Activated T-helper 17 cell treated with anti-CD3 and anti-CD28 coated beads, Interleukin-2, amount 50 U/mL, for 72 hours (primary cell): ENCODE data around the gene TOP2A. TPM values are rescaled to one million over a fixed set of nuclear protein-coding genes. Genes with fewer than 3 reads are reported as not detected.
"Not testable (repeated sequence)": the region's sequence is repeated elsewhere in the genome, so short reads cannot be mapped to it uniquely, and the experiment has no call there.

Experiments
- ATAC-seq: fragments of 150-1000 bp; cut with Tn5 transposase; replicated peaks from 2 replicates; pipeline ENCODE4 v1.10.0; 2021; ENCODE audit warnings: mild to moderate bottlenecking, moderate library complexity
- H3K27ac Mint-ChIP-seq: one replicate; pipeline ENCODE4 v1.8.0; 2022; ENCODE audit warnings: mixed read lengths
- H3K27me3 Mint-ChIP-seq: one replicate; pipeline ENCODE4 v1.8.0; 2022; ENCODE audit warnings: mixed read lengths
- H3K36me3 Mint-ChIP-seq: one replicate; pipeline ENCODE4 v1.8.0; 2022; ENCODE audit warnings: low read depth, mild to moderate bottlenecking, mixed read lengths
- H3K4me1 Mint-ChIP-seq: one replicate; pipeline ENCODE4 v1.8.0; 2022; ENCODE audit warnings: mixed read lengths
- H3K4me3 Mint-ChIP-seq: one replicate; pipeline ENCODE4 v1.8.0; 2022; ENCODE audit warnings: mild to moderate bottlenecking, mixed read lengths
- H3K9me3 Mint-ChIP-seq: one replicate; pipeline ENCODE4 v1.8.0; 2022; ENCODE audit warnings: mixed read lengths
- total RNA-seq, 2 donors: library from RNA; stranded (reverse); gene quantifications; one replicate each; pipeline ENCODE4 v1.2.3, GENCODE V29; 2022

Gene TOP2A
- total RNA-seq, 2 donors from 2014 or later: 230 to 257 TPM

GRCh38 chr17:40402668-40403067 lies 15.0 kb downstream of the TOP2A start:
- ATAC-seq: no peak
- Mint-ChIP-seq H3K4me1 (peaks cover 5% of the 10 kb centered on the region), H3K27me3 (no peaks in the 10 kb centered on the region), H3K36me3 (peaks cover 100% of the 10 kb centered on the region), H3K4me3 (peak overlapping the region; percentile 17), H3K9me3 (no peaks in the 10 kb centered on the region), H3K27ac (no peak overlapping the region)

DNA sequence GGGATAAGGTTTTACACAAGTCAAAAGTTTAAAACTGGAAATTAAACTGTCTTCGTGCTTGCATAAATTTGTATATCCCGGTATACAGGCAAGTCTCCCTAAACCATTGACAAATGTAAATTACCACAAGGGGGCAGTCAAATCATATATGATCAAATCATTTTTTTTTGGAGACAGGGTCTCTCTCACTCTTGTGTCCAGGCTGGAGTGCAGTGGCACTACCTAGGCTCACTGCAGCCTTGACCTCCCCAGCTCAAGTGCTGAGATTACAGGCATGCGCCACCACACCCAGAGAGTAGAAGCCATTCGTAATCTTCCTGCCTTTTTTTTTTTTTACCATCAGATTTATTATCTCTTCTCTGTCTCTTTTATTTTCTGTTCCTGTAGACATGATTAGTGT lies 18.5 kb downstream of the TOP2A start:
- Mint-ChIP-seq H3K36me3 (peaks cover 100% of the 10 kb centered on the region), H3K4me1 (peaks cover 5% of the 10 kb centered on the region), H3K4me3 (no peak overlapping the region), H3K9me3 (no peaks in the 10 kb centered on the region), H3K27me3 (no peaks in the 10 kb centered on the region), H3K27ac (no peak overlapping the region)
- ATAC-seq: peak; percentile 52

DNA sequence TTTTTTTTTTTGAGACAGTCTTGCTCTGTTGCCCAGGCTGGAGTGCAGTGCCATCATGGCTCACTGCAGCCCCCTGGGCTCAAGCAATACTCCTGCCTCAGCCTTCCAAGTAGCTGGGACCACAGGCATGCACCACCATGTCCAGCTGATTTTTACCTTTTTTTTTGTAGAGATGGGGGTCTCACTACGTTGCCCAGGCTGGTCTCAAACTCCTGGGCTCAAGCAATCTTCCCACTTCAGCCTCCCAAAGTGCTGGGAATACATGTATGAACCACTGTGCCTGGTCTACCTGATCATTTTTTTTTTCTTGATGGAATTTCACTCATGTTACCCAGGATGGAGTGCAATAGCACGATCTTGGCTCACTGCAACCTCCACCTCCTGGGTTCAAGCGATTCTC lies 31.1 kb downstream of the TOP2A start:
- ATAC-seq, H3K27ac Mint-ChIP-seq, H3K4me3 Mint-ChIP-seq, H3K4me1 Mint-ChIP-seq, H3K27me3 Mint-ChIP-seq, H3K9me3 Mint-ChIP-seq: not testable (repeated sequence)
- H3K36me3 Mint-ChIP-seq: peaks cover 36% of the 10 kb centered on the region

- Mint-ChIP-seq H3K4me3 (no peak overlapping the region), H3K27me3 (no peaks in the 10 kb centered on the region), H3K27ac (no peak overlapping the region), H3K36me3 (no peaks in the 10 kb centered on the region), H3K4me1 (no peaks in the 10 kb centered on the region), H3K9me3 (no peaks in the 10 kb centered on the region)
- no peak for ATAC-seq
Measured at GRCh38 chr17:40382251-40382650, 35.4 kb downstream of the TOP2A start.

DNA sequence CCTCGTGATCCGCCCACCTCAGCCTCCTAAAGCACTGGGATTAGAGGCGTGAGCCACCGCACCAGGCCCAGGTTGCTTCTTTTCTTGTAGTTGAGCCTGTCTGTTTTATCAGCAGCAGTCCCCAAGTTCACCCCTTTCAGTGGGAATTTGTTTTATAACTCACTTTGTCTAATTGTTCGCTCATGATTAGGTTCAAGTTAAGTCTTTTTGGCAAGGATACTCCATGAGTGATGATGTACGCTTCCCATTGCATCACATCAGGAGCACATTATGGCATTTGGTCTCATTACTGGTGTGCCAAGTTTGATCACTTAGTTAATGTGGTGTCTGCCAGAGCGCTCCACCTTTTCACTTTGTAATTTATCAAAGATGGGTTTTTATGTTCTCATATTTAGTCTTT lies 38.7 kb downstream of the TOP2A start:
- no peaks in the 10 kb centered on the region for H3K36me3 Mint-ChIP-seq
- no peaks in the 10 kb centered on the region for H3K9me3 Mint-ChIP-seq
- no peak for ATAC-seq
- no peak overlapping the region for H3K27ac Mint-ChIP-seq
- H3K27me3 Mint-ChIP-seq: peaks cover 4% of the 10 kb centered on the region
- no peak overlapping the region for H3K4me3 Mint-ChIP-seq
- peaks cover 5% of the 10 kb centered on the region for H3K4me1 Mint-ChIP-seq

GRCh38 chr17:40377832-40378231 lies 39.9 kb downstream of the TOP2A start:
- Mint-ChIP-seq H3K9me3 (no peaks in the 10 kb centered on the region), H3K4me3 (no peak overlapping the region), H3K27ac (no peak overlapping the region), H3K4me1 (peaks cover 12% of the 10 kb centered on the region), H3K27me3 (peaks cover 4% of the 10 kb centered on the region), H3K36me3 (no peaks in the 10 kb centered on the region)
- ATAC-seq: no peak

GRCh38 chr17:40376541-40376940 lies 41.2 kb downstream of the TOP2A start:
- not testable (repeated sequence) for H3K36me3 Mint-ChIP-seq, H3K27me3 Mint-ChIP-seq, H3K27ac Mint-ChIP-seq, H3K9me3 Mint-ChIP-seq, ATAC-seq
- Mint-ChIP-seq H3K4me1 (peaks cover 17% of the 10 kb centered on the region), H3K4me3 (peak overlapping the region; percentile 32)

- H3K4me3 Mint-ChIP-seq, H3K9me3 Mint-ChIP-seq, H3K36me3 Mint-ChIP-seq, H3K27me3 Mint-ChIP-seq, H3K27ac Mint-ChIP-seq, ATAC-seq: not testable (repeated sequence)
- peaks cover 22% of the 10 kb centered on the region for H3K4me1 Mint-ChIP-seq
Measured at GRCh38 chr17:40375786-40376185, 41.9 kb downstream of the TOP2A start.

- Mint-ChIP-seq H3K4me1 (peaks cover 22% of the 10 kb centered on the region), H3K27me3 (peaks cover 4% of the 10 kb centered on the region)
Measured at GRCh38 chr17:40374821-40375498, 42.7 kb downstream of the TOP2A start.

DNA sequence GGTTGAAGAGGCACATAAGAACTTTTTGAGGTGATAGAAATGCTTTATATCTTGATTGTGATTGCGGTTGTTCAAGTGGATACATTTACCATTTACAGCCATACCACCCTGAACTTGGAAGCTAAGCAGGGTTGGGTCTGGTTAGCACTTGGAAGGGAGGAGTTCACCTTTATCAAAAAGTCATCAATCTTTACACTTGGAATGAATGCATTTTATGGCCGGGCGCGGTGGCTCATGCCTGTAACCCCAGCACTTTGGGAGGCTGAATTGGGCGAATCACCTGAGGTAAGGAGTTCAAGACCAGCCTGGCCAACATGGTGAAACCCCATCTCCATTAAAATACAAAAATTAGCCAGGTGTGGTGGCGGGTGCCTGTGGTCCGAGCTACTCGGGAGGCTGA lies 43.7 kb downstream of the TOP2A start:
- ATAC-seq: no peak
- peaks cover 4% of the 10 kb centered on the region for H3K27me3 Mint-ChIP-seq
- no peak overlapping the region for H3K4me3 Mint-ChIP-seq
- H3K4me1 Mint-ChIP-seq: peaks cover 22% of the 10 kb centered on the region
- no peaks in the 10 kb centered on the region for H3K9me3 Mint-ChIP-seq
- peak overlapping the region; percentile 29 for H3K27ac Mint-ChIP-seq
- H3K36me3 Mint-ChIP-seq: no peaks in the 10 kb centered on the region

More at GRCh38 chr17:40374821-40375498, 42.7 kb downstream of the TOP2A start:
- Mint-ChIP-seq H3K27ac (no peak overlapping the region), H3K9me3 (no peaks in the 10 kb centered on the region), H3K36me3 (no peaks in the 10 kb centered on the region), H3K4me3 (no peak overlapping the region)
- no peak for ATAC-seq

- Mint-ChIP-seq H3K27me3 (peaks cover 4% of the 10 kb centered on the region), H3K4me1 (peaks cover 22% of the 10 kb centered on the region), H3K4me3 (no peak overlapping the region), H3K27ac (peak overlapping the region; percentile 29), H3K36me3 (no peaks in the 10 kb centered on the region), H3K9me3 (no peaks in the 10 kb centered on the region)
- peak; percentile 96 for ATAC-seq
Measured at GRCh38 chr17:40373324-40373723, 44.4 kb downstream of the TOP2A start.

DNA sequence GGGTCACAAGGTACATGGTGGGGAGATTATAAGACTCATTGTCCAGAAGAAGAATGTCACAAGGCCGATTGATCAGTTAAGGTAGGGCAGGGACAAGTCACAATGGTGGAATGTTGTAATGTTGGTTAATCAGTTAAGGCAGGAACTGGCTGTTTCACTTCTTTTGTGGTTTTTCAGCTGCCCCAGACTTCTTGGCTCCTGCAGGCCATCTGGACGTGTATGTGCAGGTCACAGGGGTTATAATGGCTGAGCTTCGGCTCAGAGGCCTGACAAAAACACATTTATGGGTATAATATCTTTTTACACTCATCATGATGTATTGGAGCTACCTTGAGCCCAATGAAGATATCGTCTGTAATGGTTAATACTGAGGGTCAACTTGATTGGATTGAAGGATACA lies 45.1 kb downstream of the TOP2A start:
- H3K27me3 Mint-ChIP-seq, H3K4me3 Mint-ChIP-seq, H3K9me3 Mint-ChIP-seq, ATAC-seq, H3K36me3 Mint-ChIP-seq: not testable (repeated sequence)
- Mint-ChIP-seq H3K27ac (peak overlapping the region; percentile 29), H3K4me1 (peaks cover 22% of the 10 kb centered on the region)

DNA sequence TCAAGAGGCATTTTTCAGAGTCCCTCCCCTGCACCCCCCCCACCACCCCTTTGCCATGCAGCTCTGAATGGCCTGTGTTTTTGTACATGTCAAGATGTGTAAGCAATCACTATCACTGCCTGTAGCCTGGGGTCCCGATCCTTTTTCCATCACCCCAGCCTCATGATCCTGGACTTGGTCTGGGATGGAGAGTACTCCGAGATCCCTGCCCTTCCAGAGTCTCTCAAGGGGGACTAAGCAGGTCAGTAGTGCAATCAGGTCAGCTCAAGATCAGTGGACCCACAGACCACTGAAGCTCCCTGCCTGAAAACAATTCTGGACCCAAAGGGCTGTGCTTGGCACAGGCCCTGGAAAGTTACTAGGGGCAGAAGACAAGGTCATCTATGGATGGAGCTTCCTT lies 45.7 kb downstream of the TOP2A start:
- H3K27me3 Mint-ChIP-seq: peaks cover 4% of the 10 kb centered on the region
- H3K4me3 Mint-ChIP-seq: no peak overlapping the region
- H3K9me3 Mint-ChIP-seq: no peaks in the 10 kb centered on the region
- H3K4me1 Mint-ChIP-seq: peaks cover 21% of the 10 kb centered on the region
- no peak for ATAC-seq
- H3K36me3 Mint-ChIP-seq: no peaks in the 10 kb centered on the region
- H3K27ac Mint-ChIP-seq: no peak overlapping the region

DNA sequence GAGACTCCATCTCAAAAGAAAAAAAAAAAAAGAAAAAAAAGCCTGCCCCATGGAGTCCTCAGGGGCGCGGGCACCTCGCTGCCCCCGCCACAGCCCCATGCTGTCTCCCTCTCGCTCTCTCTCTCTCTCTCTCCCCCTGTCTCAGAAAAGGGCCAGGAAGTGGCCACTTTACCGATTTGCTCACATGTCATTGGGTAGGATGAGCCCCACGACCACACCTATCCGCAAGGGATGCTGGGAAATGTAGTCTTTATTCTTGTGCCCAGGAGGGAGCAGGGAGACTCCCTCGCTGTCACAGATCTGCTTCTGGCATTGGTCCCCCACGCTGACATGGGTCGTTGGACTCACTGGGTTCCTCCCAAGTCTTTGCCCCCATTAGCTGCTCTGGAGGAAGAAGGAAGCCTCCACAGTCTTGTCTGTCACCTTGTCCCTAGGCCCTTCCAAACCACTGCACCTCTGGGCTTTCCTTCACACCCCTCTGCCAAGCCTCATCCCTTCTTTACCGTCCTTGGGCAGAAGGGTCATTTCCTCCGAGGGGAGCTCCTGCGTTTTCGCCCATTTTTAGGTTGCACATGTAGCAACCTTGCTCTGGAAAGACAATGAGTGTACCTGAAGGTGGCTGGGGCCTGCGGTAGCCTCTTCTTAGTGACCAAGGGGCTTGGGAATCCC lies 46.3 kb downstream of the TOP2A start:
- H3K27ac Mint-ChIP-seq: no peak overlapping the region
- no peak overlapping the region for H3K4me3 Mint-ChIP-seq

DNA sequence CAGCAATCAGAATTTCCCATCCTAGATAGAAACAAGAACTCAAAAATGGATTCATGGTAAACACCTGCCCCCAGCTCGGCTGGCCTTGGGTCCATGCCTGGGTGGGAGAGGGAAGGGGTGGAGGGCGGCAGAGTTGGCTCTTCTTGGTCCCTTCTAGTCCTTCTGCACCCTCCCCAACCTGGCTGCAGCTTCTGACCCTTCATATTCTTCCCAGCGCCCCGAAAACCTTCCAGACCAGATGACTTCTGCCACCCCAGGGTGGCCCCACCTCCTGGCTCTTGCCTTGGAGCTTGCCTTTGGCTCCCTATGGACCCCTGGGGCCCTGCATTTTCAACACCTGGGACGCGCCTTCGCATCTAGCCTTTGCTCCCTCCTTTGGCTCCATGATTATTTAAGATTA lies 47.8 kb downstream of the TOP2A start:
- Mint-ChIP-seq H3K27me3 (no peaks in the 10 kb centered on the region), H3K4me3 (no peak overlapping the region)

More for the DNA sequence above, 46.3 kb downstream of the TOP2A start:
- H3K36me3 Mint-ChIP-seq: no peaks in the 10 kb centered on the region
- peaks cover 17% of the 10 kb centered on the region for H3K4me1 Mint-ChIP-seq
- ATAC-seq: peak; percentile 44
- no peaks in the 10 kb centered on the region for H3K27me3 Mint-ChIP-seq
- H3K9me3 Mint-ChIP-seq: no peaks in the 10 kb centered on the region

More for the DNA sequence above, 47.8 kb downstream of the TOP2A start:
- Mint-ChIP-seq H3K36me3 (no peaks in the 10 kb centered on the region), H3K9me3 (no peaks in the 10 kb centered on the region), H3K4me1 (peaks cover 17% of the 10 kb centered on the region), H3K27ac (no peak overlapping the region)
- ATAC-seq: no peak
